CD14-positive monocyte (primary cell): ENCODE measurements around the gene DNAJC6. TPM values are rescaled to one million over a fixed set of nuclear protein-coding genes. Genes with fewer than 3 reads are reported as not detected.

Source experiments
- DNase-seq, 3 donors: peaks; one replicate each; pipeline ENCODE4 v3.0.0-alpha.2; 2011 to 2022
- H2AFZ ChIP-seq: 2 replicates; pipeline ENCODE4 v1.6.0; 2012; ENCODE audit warnings: mild to moderate bottlenecking, low read depth, low read length, inconsistent platforms; ENCODE audit not compliant: insufficient read depth, poor library complexity, severe bottlenecking
- H3K27ac ChIP-seq, 2 donors: 1 replicate in 1 of 2; 2 replicates in 1 of 2; pipeline ENCODE4 v1.5.1; 2012 to 2013; ENCODE audit warnings: low read length in 2 of 2, control low read depth in 1 of 2, inconsistent platforms in 1 of 2, low read depth in 1 of 2, mild to moderate bottlenecking in 1 of 2
- H3K27me3 ChIP-seq, 2 donors: one replicate each; pipeline versions ENCODE4 v1.6.0 to v1.6.1; 2011 to 2013; ENCODE audit warnings: low read length in 2 of 2; ENCODE audit not compliant: control insufficient read depth in 2 of 2, insufficient read depth in 2 of 2
- H3K36me3 ChIP-seq, 2 donors: replicated peaks in 1 of 2; 1 replicate in 1 of 2; 2 replicates in 1 of 2; pipeline versions ENCODE4 v1.5.1 to v1.6.1; 2012 to 2013; ENCODE audit warnings: low read length in 2 of 2, control low read depth in 1 of 2, inconsistent platforms in 1 of 2, mild to moderate bottlenecking in 1 of 2; ENCODE audit not compliant: insufficient read depth in 2 of 2, control insufficient read depth in 1 of 2
- H3K4me1 ChIP-seq, 2 donors: 1 replicate in 1 of 2; 2 replicates in 1 of 2; pipeline versions ENCODE4 v1.5.1 to v1.6.1; 2012 to 2013; ENCODE audit warnings: low read length in 2 of 2, control low read depth in 1 of 2, inconsistent platforms in 1 of 2, mild to moderate bottlenecking in 1 of 2, moderate library complexity in 1 of 2; ENCODE audit not compliant: insufficient read depth in 2 of 2, control insufficient read depth in 1 of 2
- H3K4me2 ChIP-seq: replicated peaks from 2 replicates; pipeline ENCODE3; 2012; ENCODE audit warnings: low read length, moderate library complexity, mild to moderate bottlenecking; ENCODE audit not compliant: poor library complexity, severe bottlenecking; ENCODE audit errors: extremely low read depth
- H3K4me3 ChIP-seq, 3 experiments: fragments of 200-600 bp in 1 of 3; sonication (generic) in 1 of 3; replicated peaks in 1 of 3; 1 replicate in 2 of 3; 2 replicates in 1 of 3; pipeline ENCODE4 v1.5.1; 2011 to 2013; ENCODE audit warnings: low read length in 3 of 3, mild to moderate bottlenecking in 3 of 3, control low read depth in 2 of 3, low read depth in 2 of 3, inconsistent platforms in 1 of 3, moderate library complexity in 1 of 3
- H3K79me2 ChIP-seq: 2 replicates; pipeline ENCODE4 v1.6.0; 2012; ENCODE audit warnings: mild to moderate bottlenecking, control low read depth, inconsistent platforms, low read length, moderate library complexity; ENCODE audit not compliant: insufficient read depth
- H3K9ac ChIP-seq: 2 replicates; pipeline ENCODE4 v1.6.0; 2017; ENCODE audit warnings: low read length, mild to moderate bottlenecking; ENCODE audit not compliant: insufficient read depth, poor library complexity, severe bottlenecking
- H3K9me3 ChIP-seq, 2 donors: replicated peaks in 1 of 2; 1 replicate in 1 of 2; 2 replicates in 1 of 2; pipeline versions ENCODE4 v1.5.1 to v1.6.1; 2012 to 2013; ENCODE audit warnings: low read length in 2 of 2, control low read depth in 1 of 2; ENCODE audit not compliant: control insufficient read depth in 1 of 2, insufficient read depth in 1 of 2
- H4K20me1 ChIP-seq: 2 replicates; pipeline ENCODE4 v1.6.0; 2012; ENCODE audit warnings: mild to moderate bottlenecking, low read length, control low read depth, moderate library complexity; ENCODE audit not compliant: insufficient read depth
- H3K27ac Mint-ChIP-seq, 7 donors: one replicate each; pipeline ENCODE4 v1.8.0; 2020; ENCODE audit warnings: mild to moderate bottlenecking in 7 of 7, mixed read lengths in 7 of 7, moderate library complexity in 6 of 7, inconsistent platforms in 2 of 7
- H3K27me3 Mint-ChIP-seq, 3 donors: one replicate each; pipeline ENCODE4 v1.8.0; 2021 to 2022; ENCODE audit warnings: low read depth in 3 of 3, mild to moderate bottlenecking in 3 of 3, mixed read lengths in 3 of 3, moderate library complexity in 3 of 3, inconsistent platforms in 1 of 3
- H3K36me3 Mint-ChIP-seq, 2 donors: one replicate each; pipeline ENCODE4 v1.8.0; 2020; ENCODE audit warnings: mixed read lengths in 2 of 2, inconsistent platforms in 1 of 2, mild to moderate bottlenecking in 1 of 2
- H3K4me1 Mint-ChIP-seq: one replicate; pipeline ENCODE4 v1.8.0; 2020; ENCODE audit warnings: mild to moderate bottlenecking, mixed read lengths
- H3K4me3 Mint-ChIP-seq, 2 donors: one replicate each; pipeline ENCODE4 v1.8.0; 2020; ENCODE audit warnings: mild to moderate bottlenecking in 2 of 2, mixed read lengths in 2 of 2, moderate library complexity in 1 of 2
- H3K9me3 Mint-ChIP-seq, 7 donors: one replicate each; pipeline ENCODE4 v1.8.0; 2020 to 2022; ENCODE audit warnings: mixed read lengths in 7 of 7, mild to moderate bottlenecking in 6 of 7, moderate library complexity in 6 of 7, inconsistent platforms in 2 of 7
- WGBS: methylation state at CpG from one replicate; pipeline ENCODE4 v1.1.5; 2013; ENCODE audit warnings: missing lambda C conversion rate; ENCODE audit not compliant: insufficient coverage; 5-methylcytosine and 5-hydroxymethylcytosine counted together
- intact Hi-C, 2 donors: fragments of 100-400 bp; cut with micrococcal nuclease; formaldehyde crosslinking; loops; one replicate each; pipeline versions ENCODE4 v1.15.0 to v1.15.1; 2023
- polyA plus RNA-seq, 3 donors: library from polyadenylated mRNA; depleted of rRNA in 1 of 3; unstranded in 2 of 3; stranded (reverse) in 1 of 3; fragments of 300-500 nt in 2 of 3; fragments of >200 nt in 1 of 3; fragmentation: Illumina TruSeq in 2 of 3; gene quantifications; 1 replicate in 2 of 3; 2 replicates in 1 of 3; pipeline ENCODE4 v1.2.3, GENCODE V29; 2012 to 2021
- TF ChIP-seq, protein P1 (sequence below): fragments of 200-600 bp; IDR thresholded peaks from one replicate; pipeline ENCODE4 v1.8.0; 2022; ENCODE audit warnings: antibody characterized with exemption, mild to moderate bottlenecking

Gene DNAJC6
- polyA plus RNA-seq, 3 donors = 0.05 TPM; not detected in 2

DNA sequence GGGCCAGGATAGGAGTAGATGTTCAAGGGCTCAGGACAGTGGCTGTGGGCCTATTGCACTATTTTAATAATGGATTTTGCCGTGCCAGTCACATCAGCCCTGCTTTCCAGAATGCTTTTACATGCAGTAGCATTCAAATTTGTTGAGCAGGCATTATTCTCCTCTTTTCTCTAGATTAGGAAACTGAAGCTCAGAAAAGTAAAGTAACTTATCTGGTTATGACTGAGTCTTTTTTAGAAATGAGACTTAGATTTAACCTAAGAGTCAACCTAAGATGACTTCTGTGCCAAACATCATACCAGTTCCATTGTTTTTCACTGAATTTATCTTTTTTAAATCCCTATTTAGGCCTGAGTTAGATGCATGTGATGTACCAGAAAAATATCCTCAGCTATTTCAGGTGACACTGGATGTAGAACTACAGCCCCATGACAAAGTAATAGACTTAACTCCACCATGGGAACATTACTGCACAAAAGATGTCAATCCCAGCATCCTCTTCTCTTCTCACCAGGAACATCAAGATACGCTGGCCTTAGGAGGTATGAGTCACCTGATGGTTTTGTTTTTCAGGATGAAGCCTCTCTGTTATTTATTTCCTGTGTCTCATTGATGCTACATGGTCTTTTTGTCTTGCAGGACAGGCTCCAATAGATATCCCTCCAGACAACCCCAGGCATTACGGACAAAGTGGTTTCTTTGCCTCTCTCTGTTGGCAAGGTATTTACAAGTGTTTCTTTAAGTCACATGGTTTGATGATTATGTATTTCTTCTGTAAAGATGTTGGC, 79.8 kb downstream of the DNAJC6 start:
- TF ChIP-seq, protein P1, sequence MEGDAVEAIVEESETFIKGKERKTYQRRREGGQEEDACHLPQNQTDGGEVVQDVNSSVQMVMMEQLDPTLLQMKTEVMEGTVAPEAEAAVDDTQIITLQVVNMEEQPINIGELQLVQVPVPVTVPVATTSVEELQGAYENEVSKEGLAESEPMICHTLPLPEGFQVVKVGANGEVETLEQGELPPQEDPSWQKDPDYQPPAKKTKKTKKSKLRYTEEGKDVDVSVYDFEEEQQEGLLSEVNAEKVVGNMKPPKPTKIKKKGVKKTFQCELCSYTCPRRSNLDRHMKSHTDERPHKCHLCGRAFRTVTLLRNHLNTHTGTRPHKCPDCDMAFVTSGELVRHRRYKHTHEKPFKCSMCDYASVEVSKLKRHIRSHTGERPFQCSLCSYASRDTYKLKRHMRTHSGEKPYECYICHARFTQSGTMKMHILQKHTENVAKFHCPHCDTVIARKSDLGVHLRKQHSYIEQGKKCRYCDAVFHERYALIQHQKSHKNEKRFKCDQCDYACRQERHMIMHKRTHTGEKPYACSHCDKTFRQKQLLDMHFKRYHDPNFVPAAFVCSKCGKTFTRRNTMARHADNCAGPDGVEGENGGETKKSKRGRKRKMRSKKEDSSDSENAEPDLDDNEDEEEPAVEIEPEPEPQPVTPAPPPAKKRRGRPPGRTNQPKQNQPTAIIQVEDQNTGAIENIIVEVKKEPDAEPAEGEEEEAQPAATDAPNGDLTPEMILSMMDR = no peak

DNA sequence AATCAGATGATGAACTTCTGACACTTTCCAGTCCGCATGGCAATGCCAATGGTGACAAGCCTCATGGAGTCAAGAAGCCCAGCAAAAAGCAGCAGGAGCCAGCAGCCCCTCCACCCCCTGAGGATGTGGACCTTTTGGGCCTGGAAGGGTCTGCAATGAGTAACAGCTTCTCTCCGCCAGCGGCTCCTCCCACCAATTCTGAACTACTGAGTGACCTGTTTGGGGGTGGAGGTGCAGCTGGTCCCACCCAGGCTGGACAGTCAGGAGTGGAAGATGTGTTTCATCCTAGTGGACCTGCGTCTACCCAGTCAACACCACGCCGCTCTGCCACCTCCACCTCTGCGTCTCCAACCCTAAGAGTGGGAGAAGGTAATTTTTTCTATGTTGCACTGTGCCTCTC, 83.2 kb downstream of the DNAJC6 start:
- Histone ChIP-seq H3K9ac (no peak overlapping the region), H3K36me3 (no peaks in the 10 kb centered on the region), H3K79me2 (no peaks in the 10 kb centered on the region), H3K27me3 (no peaks in the 10 kb centered on the region), H3K4me3 (no peak overlapping the region), H3K9me3 (no peaks in the 10 kb centered on the region), H2AFZ (no peak overlapping the region), H4K20me1 (no peaks in the 10 kb centered on the region), H3K27ac (no peak overlapping the region), H3K4me1 (peaks cover 5% of the 10 kb centered on the region in 2 donors), H3K4me2 (no peak overlapping the region)
- 100% methylated on average over 2 of the region's 7 CpGs for WGBS
- H3K4me3 Mint-ChIP-seq = no peak overlapping the region
- TF ChIP-seq, protein P1 = no peak
- H3K27ac Mint-ChIP-seq = no peak overlapping the region
- DNase-seq = no peak
- H3K4me1 Mint-ChIP-seq = peaks cover 10% of the 10 kb centered on the region
- peaks cover 0 to 1% (median 0%) of the 10 kb centered on the region in 3 donors for H3K27me3 Mint-ChIP-seq
- H3K9me3 Mint-ChIP-seq = no peaks in the 10 kb centered on the region
- intact Hi-C loops = no loop called here
- H3K36me3 Mint-ChIP-seq = no peaks in the 10 kb centered on the region

More for the DNA sequence above, 79.8 kb downstream of the DNAJC6 start:
- Histone ChIP-seq H3K9ac (no peak overlapping the region), H3K4me3 (no peak overlapping the region), H3K27ac (no peak overlapping the region), H3K4me1 (no peaks in the 10 kb centered on the region), H3K36me3 (no peaks in the 10 kb centered on the region), H3K4me2 (no peak overlapping the region), H3K27me3 (no peaks in the 10 kb centered on the region), H2AFZ (no peak overlapping the region), H3K9me3 (no peaks in the 10 kb centered on the region), H4K20me1 (no peaks in the 10 kb centered on the region), H3K79me2 (no peaks in the 10 kb centered on the region)
- no CpG with 5 or more reads among the region's 3 CpGs for WGBS
- Mint-ChIP-seq H3K27ac (peak overlapping the region in 1 of 7 donors; percentile 11), H3K4me3 (no peak overlapping the region), H3K9me3 (peaks cover 0 to 4% (median 0%) of the 10 kb centered on the region in 7 donors), H3K4me1 (no peaks in the 10 kb centered on the region), H3K27me3 (no peaks in the 10 kb centered on the region), H3K36me3 (no peaks in the 10 kb centered on the region)
- no peak for DNase-seq
- intact Hi-C loops = no loop called here
